Heart right ventricle (tissue), 16 donors: ENCODE measurements around the gene C8G. TPM values are rescaled to one million over a fixed set of nuclear protein-coding genes. Genes with fewer than 3 reads are reported as not detected.
A peak's percentile ranks its signal among the peaks of the same experiment; 100 is the strongest.

Experiments
- ATAC-seq, 8 donors: fragments of 200-7000 bp; cut with Tn5 transposase; one replicate each; pipeline ENCODE4 v1.9.1; 2020; ENCODE audit warnings: mild to moderate bottlenecking in 8 of 8, moderate library complexity in 8 of 8, moderate number of reproducible peaks in 1 of 8
- DNase-seq, 2 donors: peaks; one replicate each; pipeline ENCODE4 v3.0.0-alpha.2; 2020
- H3K27ac ChIP-seq, 10 donors: fragments of 200-600 bp; sonication (generic) in 2 of 10; one replicate each; pipeline versions ENCODE4 v1.5.0 to v1.8.0; 2020 to 2022; ENCODE audit warnings: mild to moderate bottlenecking in 3 of 10
- H3K27me3 ChIP-seq, 7 donors: fragments of 200-600 bp; one replicate each; pipeline ENCODE4 v1.8.0; 2021 to 2022; ENCODE audit warnings: mild to moderate bottlenecking in 2 of 7
- H3K36me3 ChIP-seq, 9 donors: fragments of 200-600 bp; sonication (generic) in 1 of 9; one replicate each; pipeline versions ENCODE4 v1.5.0 to v1.8.0; 2020 to 2022; ENCODE audit warnings: mild to moderate bottlenecking in 2 of 9
- H3K4me1 ChIP-seq, 9 donors: fragments of 200-600 bp; sonication (generic) in 1 of 9; one replicate each; pipeline versions ENCODE4 v1.5.0 to v1.8.0; 2020 to 2022; ENCODE audit warnings: mild to moderate bottlenecking in 4 of 9
- H3K4me3 ChIP-seq, 10 donors: fragments of 200-600 bp; sonication (generic) in 2 of 10; one replicate each; pipeline versions ENCODE4 v1.5.0 to v1.8.0; 2020 to 2022; ENCODE audit warnings: mild to moderate bottlenecking in 7 of 10, moderate library complexity in 2 of 10
- H3K9me3 ChIP-seq, 11 donors: fragments of 200-600 bp in 10 of 11; sonication (generic) in 2 of 11; one replicate each; pipeline versions ENCODE4 v1.5.0 to v1.8.0; 2013 to 2022; ENCODE audit warnings: mild to moderate bottlenecking in 2 of 11, control low read depth in 1 of 11, moderate library complexity in 1 of 11
- WGBS, 2 donors: extraction: QIAGEN DNeasy Blood & Tissue Kit; methylation state at CpG; one replicate each; pipeline ENCODE4 v1.1.7; 2013; ENCODE audit warnings: inconsistent platforms in 1 of 2; 5-methylcytosine and 5-hydroxymethylcytosine counted together
- intact Hi-C, 10 donors: fragments of 100-400 bp; cut with DNase I; formaldehyde crosslinking; loops; one replicate each; pipeline versions ENCODE4 v1.11.1 to v1.14.2; 2022
- polyA plus RNA-seq, 2 donors: library from polyadenylated mRNA; stranded (reverse); fragments of 200-250 nt; gene quantifications; one replicate each; pipeline ENCODE4 v1.2.3, GENCODE V29; 2013
- total RNA-seq, 10 donors: library from RNA; stranded (reverse); fragmentation: NEBNext Ultra II Directional in 3 of 10; extraction: Animal tissue kit (Norgen Biotek cat#: 25700) in 3 of 10; gene quantifications; one replicate each; pipeline versions ENCODE4 v1.2.1 to v1.2.4, GENCODE V29; 2021 to 2023
- TF ChIP-seq, protein P1 (sequence below), 9 donors: fragments of 200-600 bp; sonication (generic) in 2 of 9; IDR thresholded peaks; one replicate each; pipeline versions ENCODE4 v1.5.0 to v1.8.0; 2021 to 2022; ENCODE audit warnings: antibody characterized with exemption in 9 of 9, mild to moderate bottlenecking in 5 of 9, moderate library complexity in 1 of 9
- donor health status: Arrhythmogenic right ventricular cardiomyopathy.
- donor health status: ischemic (EF 13 %, LVEDD 7.1; RV severe dilation, severe dysfunction).
- donor health status: healthy with polysubstance abuse.
- donor health status: DM: no; HTN: yes; CAD: no.
- donor health status: DM: no; HTN: no; CAD: no.
- donor health status: ischemic (EF 25% LVEDD 6.9; RV normal size, moderate dysfunction).
- donor health status: ischemic (EF 25% LVEDD 5.7; RV mildly dilated, moderate dysfunction).
- donor health status: healthy.
- donor health status: DM: yes; HTN: yes; CAD: no.
- donor health status: Ischemic cardiomyopathy.
- donor health status: ischemic (EF 35%, LVEDD 5.7; RV mildly dilated, moderate dysfunction).
- donor health status: nonischemic (EF 11% LVEDD 7.7; RV severe dilation, severe dysfunction).
- donor health status: DM: yes; HTN: yes; CAD: no.
- donor health status: PGD.
- donor health status: ischemic (EF 29% LVEDD 5.4; RV normal size, mild dysfunction).
- donor health status: nonischemic (EF 23%, LVEDD 6.1; RV moderate dilation, normal function).

Gene C8G
- total and polyA plus RNA-seq, 12 donors: 1.2 to 10.0 (median 2.2) TPM

DNA sequence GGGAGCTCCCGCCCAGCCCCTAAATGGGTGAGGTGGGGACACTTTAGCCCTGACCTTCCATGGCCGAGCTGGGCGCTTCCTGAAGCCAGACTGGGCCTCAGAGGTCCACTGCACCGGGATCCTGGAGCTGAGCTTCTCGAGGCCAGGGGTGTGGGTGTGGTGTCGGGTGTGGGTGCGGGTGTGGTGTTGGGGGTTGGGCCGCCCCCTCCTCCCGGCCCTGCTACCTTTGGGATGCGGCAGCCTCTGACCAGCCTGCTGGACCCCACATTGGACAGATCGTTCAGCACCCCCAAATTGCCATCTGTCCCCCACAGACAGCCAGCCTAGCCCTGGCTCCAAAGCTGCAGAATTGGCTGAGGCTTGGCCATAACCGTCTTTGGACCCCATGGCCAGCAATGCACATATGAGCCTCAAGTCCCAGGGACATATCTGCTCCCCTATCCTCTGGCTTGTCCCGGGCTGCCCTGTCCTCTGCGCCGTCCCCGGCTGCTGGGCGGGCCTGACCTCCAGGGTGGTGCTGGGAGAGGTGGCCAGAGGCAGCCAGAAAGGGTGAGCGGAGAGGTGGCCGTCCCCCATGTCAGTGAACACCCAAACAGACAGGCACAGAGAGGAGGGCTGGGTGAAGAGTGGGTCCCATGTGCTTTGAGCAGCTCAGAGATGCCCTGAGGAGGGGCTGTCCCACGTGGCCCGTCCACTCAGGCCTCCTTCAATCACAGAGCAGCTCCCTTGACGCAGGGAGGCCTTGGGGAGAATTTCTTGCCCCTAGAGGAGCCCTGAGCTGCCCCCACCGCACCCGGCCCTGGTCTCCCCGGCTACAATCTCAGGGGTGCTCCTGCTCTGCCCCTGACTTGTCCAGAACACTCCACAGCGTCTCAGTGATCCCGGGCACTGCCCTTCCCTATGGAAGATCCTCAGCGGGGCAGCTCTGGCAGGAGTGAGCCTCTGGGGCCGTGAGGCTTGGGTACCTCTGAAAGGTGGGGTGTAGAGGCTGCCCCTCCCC lies 28.9 kb downstream of the C8G start:
- no peaks in the 10 kb centered on the region for H3K9me3 ChIP-seq
- H3K4me1 ChIP-seq: peaks cover 11 to 59% (median 43%) of the 10 kb centered on the region in 9 donors
- H3K4me3 ChIP-seq: no peak overlapping the region
- WGBS, 2 donors: 91 to 92% methylated on average over 28 to 29 of the region's 29 CpGs
- peaks cover 0 to 20% (median 0%) of the 10 kb centered on the region in 7 donors for H3K27me3 ChIP-seq
- peak overlapping the region in 7 of 10 donors; percentile 37 to 93 (median 89) for H3K27ac ChIP-seq
- TF ChIP-seq, protein P1, sequence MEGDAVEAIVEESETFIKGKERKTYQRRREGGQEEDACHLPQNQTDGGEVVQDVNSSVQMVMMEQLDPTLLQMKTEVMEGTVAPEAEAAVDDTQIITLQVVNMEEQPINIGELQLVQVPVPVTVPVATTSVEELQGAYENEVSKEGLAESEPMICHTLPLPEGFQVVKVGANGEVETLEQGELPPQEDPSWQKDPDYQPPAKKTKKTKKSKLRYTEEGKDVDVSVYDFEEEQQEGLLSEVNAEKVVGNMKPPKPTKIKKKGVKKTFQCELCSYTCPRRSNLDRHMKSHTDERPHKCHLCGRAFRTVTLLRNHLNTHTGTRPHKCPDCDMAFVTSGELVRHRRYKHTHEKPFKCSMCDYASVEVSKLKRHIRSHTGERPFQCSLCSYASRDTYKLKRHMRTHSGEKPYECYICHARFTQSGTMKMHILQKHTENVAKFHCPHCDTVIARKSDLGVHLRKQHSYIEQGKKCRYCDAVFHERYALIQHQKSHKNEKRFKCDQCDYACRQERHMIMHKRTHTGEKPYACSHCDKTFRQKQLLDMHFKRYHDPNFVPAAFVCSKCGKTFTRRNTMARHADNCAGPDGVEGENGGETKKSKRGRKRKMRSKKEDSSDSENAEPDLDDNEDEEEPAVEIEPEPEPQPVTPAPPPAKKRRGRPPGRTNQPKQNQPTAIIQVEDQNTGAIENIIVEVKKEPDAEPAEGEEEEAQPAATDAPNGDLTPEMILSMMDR (IDR thresholded peaks at IDR 0.05): no peak
- ATAC-seq (no peak), DNase-seq (peak in 1 of 2 donors; percentile 9)
- H3K36me3 ChIP-seq: no peaks in the 10 kb centered on the region
- intact Hi-C loops: no loop called here

- Histone ChIP-seq H3K36me3 (no peaks in the 10 kb centered on the region), H3K27me3 (peaks cover 0 to 20% (median 0%) of the 10 kb centered on the region in 7 donors), H3K4me3 (peak overlapping the region in 2 of 10 donors; percentile 2 to 5), H3K4me1 (peaks cover 11 to 70% (median 44%) of the 10 kb centered on the region in 9 donors), H3K9me3 (no peaks in the 10 kb centered on the region), H3K27ac (peak overlapping the region; percentile 9 to 93 (median 89))
- 53 to 67% methylated on average over 15 of the region's 15 CpGs for WGBS, 2 donors
- DNase-seq (peak in 1 of 2 donors; percentile 47), ATAC-seq (peak in 4 of 8 donors; percentile 7 to 36 (median 8))
- TF ChIP-seq, protein P1 (IDR thresholded peaks at IDR 0.05): no peak
- intact Hi-C loops: no loop called here
Observed at GRCh38 chr9:136974817-136975535, 29.9 kb downstream of the C8G start.

DNA sequence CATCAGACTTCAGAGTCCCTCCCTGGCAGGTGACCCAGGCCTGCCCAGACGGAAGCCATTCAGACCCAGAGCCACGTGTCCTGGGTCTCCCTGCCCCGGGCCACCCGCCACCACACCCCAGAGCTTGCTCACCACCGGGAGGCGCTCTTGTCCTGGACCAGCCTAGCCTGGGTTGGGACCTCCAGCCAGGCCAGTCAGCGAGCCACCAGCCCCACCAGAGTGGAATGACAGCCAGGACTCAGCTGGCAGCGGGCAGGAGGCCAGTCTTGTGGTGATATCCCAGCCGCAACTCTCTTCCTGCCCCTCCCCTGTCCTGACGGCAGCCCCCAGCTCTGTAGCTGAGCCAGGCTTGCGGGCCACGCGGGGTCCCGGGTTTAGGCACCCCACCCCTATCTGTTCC lies 30.6 kb downstream of the C8G start:
- peak in 7 of 8 donors; percentile 1 to 46 (median 11) for ATAC-seq
- Histone ChIP-seq H3K4me1 (peaks cover 11 to 77% (median 48%) of the 10 kb centered on the region in 9 donors), H3K9me3 (no peaks in the 10 kb centered on the region), H3K4me3 (peak overlapping the region in 1 of 10 donors; percentile 5), H3K27me3 (peaks cover 0 to 20% (median 0%) of the 10 kb centered on the region in 7 donors), H3K36me3 (no peaks in the 10 kb centered on the region), H3K27ac (peak overlapping the region; percentile 9 to 93 (median 89))
- WGBS, 2 donors: 26 to 34% methylated on average over 14 of the region's 14 CpGs
- TF ChIP-seq, protein P1 (IDR thresholded peaks at IDR 0.05): peak in 8 of 9 donors; percentile 23 to 63 (median 50)
- peak; percentile 76 for DNase-seq
- intact Hi-C loops: loop anchor here in 1 of 10 donors (2.0 kb wide), 1 partner anchor 27 kb away; no protein-coding TSS in a partner anchor

DNA sequence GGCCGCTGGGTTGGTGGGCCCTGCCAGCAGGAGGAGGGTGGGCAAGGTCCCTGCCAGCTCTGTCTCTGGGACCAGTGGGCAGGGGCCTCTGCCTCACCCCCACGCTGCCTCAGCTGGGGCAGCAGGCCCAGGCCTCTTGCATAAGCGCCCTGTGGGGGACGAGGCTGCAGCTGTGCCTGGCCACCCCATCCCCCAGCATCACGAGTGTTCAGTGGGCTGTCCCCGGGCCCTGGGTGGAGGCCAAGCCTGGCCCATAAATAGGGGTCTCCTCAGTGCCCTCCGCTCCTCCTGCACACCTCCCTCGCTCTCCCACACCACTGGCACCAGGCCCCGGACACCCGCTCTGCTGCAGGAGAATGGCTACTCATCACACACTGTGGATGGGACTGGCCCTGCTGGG lies 32.2 kb downstream of the C8G start, which contains the start of gene PTGDS:
TSS of gene PTGDS (plus strand) at position 282 of the 400 bp plus-strand sequence. CDS start at position 357, 75 bp downstream.
- ATAC-seq (peak; percentile 33 to 65 (median 48)), DNase-seq (peak; percentile 82)
- Histone ChIP-seq H3K4me1 (peaks cover 16 to 92% (median 54%) of the 10 kb centered on the region in 9 donors), H3K27me3 (peaks cover 0 to 20% (median 0%) of the 10 kb centered on the region in 7 donors), H3K36me3 (no peaks in the 10 kb centered on the region), H3K9me3 (no peaks in the 10 kb centered on the region), H3K27ac (peak within 1 kb of the TSS; percentile 58 to 93 (median 89)), H3K4me3 (peak within 1 kb of the TSS; percentile 49 to 67 (median 58))
- TF ChIP-seq, protein P1 (IDR thresholded peaks at IDR 0.05): no peak
- intact Hi-C loops: loop anchor here in 1 of 10 donors (2.0 kb wide), 1 partner anchor 28 kb away; no protein-coding TSS in a partner anchor
- 33 to 51% methylated on average over 9 to 10 of the region's 10 CpGs for WGBS, 2 donors
